ENCODE measurements around the gene TAS1R1.

Gene TAS1R1

GRCh38 chr1:6614019-6614928 is 59.2 kb downstream of the TAS1R1 start:
- DNase-seq = peak; percentile 64 to 68

- no peak for DNase-seq
Observed at GRCh38 chr1:6614929-6615785, 60.0 kb downstream of the TAS1R1 start.

GRCh38 chr1:6619045-6619444 is 63.9 kb downstream of the TAS1R1 start:
- no peak for DNase-seq

GRCh38 chr1:6621429-6622391 is 66.6 kb downstream of the TAS1R1 start:
- DNase-seq = no peak

GRCh38 chr1:6622396-6623152 is 67.5 kb downstream of the TAS1R1 start:
- no peak for DNase-seq

GRCh38 chr1:6623269-6623965 is 68.3 kb downstream of the TAS1R1 start:
- DNase-seq = no peak

- DNase-seq = peak; percentile 90 to 91
Observed at GRCh38 chr1:6624710-6625583, 69.8 kb downstream of the TAS1R1 start, which contains the start of gene THAP3. Gene THAP3 (plus strand): TSS chr1:6624868. CDS start chr1:6625219, 351 bp downstream.

GRCh38 chr1:6625584-6626149 is 70.6 kb downstream of the TAS1R1 start:
- DNase-seq = peak in 1 of 2 donors; percentile 23

- no peak for DNase-seq
Observed at GRCh38 chr1:6627031-6627430, 71.9 kb downstream of the TAS1R1 start.

- DNase-seq = no peak
Observed at GRCh38 chr1:6627841-6628545, 72.9 kb downstream of the TAS1R1 start.

- DNase-seq = no peak
Observed at GRCh38 chr1:6628971-6629479, 73.9 kb downstream of the TAS1R1 start.
